ENCODE data around the gene LCTL. TPM values are rescaled to one million over a fixed set of nuclear protein-coding genes. Genes with fewer than 3 reads are reported as not detected.

The LCTL gene
- total and polyA plus RNA-seq, 10 of the 15 experiments (the other 5 are each of a cell fraction or from before 2014, with no cell fraction given), result 0.07 to 0.76 (median 0.40) TPM; not detected in 5

GRCh38 chr15:66598095-66598815 lies 32.5 kb upstream of the LCTL start (continued):
- TF ChIP-seq PKNOX1 (IDR thresholded peaks at IDR 0.05), result no peak
- no peak for TF ChIP-seq MLLT1 (IDR thresholded peaks at IDR 0.05)

GRCh38 chr15:66595931-66596545 lies 30.2 kb upstream of the LCTL start:
- no TSS peak for BruUV-seq (replicated peaks)

More at GRCh38 chr15:66595931-66596545, 30.2 kb upstream of the LCTL start:
- Histone ChIP-seq H3K27me3 (replicated peaks in 1 of 2; ENCODE audit: control insufficient read depth in 2 of 2, insufficient read depth in 2 of 2, low read length in 1 of 2) (peaks cover 0 to 2% of the 10 kb centered on the region in 2 experiments; a peak in 2 of 4 replicates), H3K36me3 (ENCODE audit: control insufficient read depth in 2 of 2, insufficient read depth in 2 of 2, low read length in 1 of 2) (no peaks in the 10 kb centered on the region), H2AFZ (ENCODE audit: control insufficient read depth, low read depth, low read length) (no peak overlapping the region), H3K9me3 (replicated peaks; ENCODE audit: control insufficient read depth, insufficient read depth, low read length) (no peaks in the 10 kb centered on the region), H4K20me1 (ENCODE audit: control insufficient read depth, insufficient read depth) (no peaks in the 10 kb centered on the region), H3K27ac (ENCODE audit: control insufficient read depth, insufficient read depth) (no peak overlapping the region), H3K9ac (ENCODE audit: control insufficient read depth, insufficient read depth, low read length) (no peak overlapping the region), H3K4me2 (ENCODE audit: control insufficient read depth, insufficient read depth) (no peak overlapping the region), H3K4me3 (no peak overlapping the region), H3K79me2 (ENCODE audit: control insufficient read depth, insufficient read depth, low read length) (no peaks in the 10 kb centered on the region), H3K4me1 (ENCODE audit: control insufficient read depth, insufficient read depth, low read length) (no peaks in the 10 kb centered on the region)
- RAD21 ChIA-PET (ENCODE audit: unreplicated experiment), result no interaction called here
- POLR2A ChIA-PET, result no interaction called here
- SMC1A ChIA-PET (ENCODE audit: uncharacterized antibody, unreplicated experiment), result no interaction called here
- peak; percentile 62 for FAIRE-seq
- no peak for TF ChIP-seq ZBTB33 (IDR thresholded peaks at IDR 0.05)
- in situ Hi-C loops (cut with MboI), result no loop called here
- no peak for ATAC-seq
- CTCF ChIA-PET, result no interaction called here
- no peak for DNase-seq (ENCODE audit: low read depth, low spot score)
- intact Hi-C loops (cut with micrococcal nuclease; ENCODE audit: unreplicated experiment), result no loop called here
- WGBS (ENCODE audit: insufficient coverage, insufficient replicate concordance, low lambda C conversion rate, missing lambda C conversion rate), result 46% methylated on average over 7 of the region's 8 CpGs

Data from GM12878 (cell line).